IMR-90 (cell line): ENCODE measurements around the gene CCDC88A. TPM values are rescaled to one million over a fixed set of nuclear protein-coding genes. Genes with fewer than 3 reads are reported as not detected.

ENCODE experiments used
- ATAC-seq: fragments of 200-7000 bp; cut with Tn5 transposase; 2 replicates; pipeline ENCODE4 v1.9.1; 2020; ENCODE audit warnings: low read depth, mild to moderate bottlenecking, moderate library complexity
- BruUV-seq: library from RNA; stranded (reverse); fragments of 400-500 nt; replicated peaks from 2 replicates; lab custom pipeline; 2021; lab: Mats Ljungman, UMichigan
- CTCF ChIA-PET: fragments of 300-600 bp; formaldehyde crosslinking; extraction: SDS; loops from one replicate; lab custom pipeline; 2021; ENCODE audit warnings: antibody characterized with exemption; lab: Yijun Ruan, JAX
- POLR2A ChIA-PET: fragments of 300-600 bp; sonication (Branson Sonifier 250); formaldehyde crosslinking; loops from one replicate; lab custom pipeline; 2022; ENCODE audit warnings: antibody characterized with exemption; ENCODE audit not compliant: unreplicated experiment; lab: Charles Lee
- DNase-seq: peaks from one replicate; pipeline ENCODE4 v3.0.0; 2013
- H2AFZ ChIP-seq: replicated peaks from 2 replicates; pipeline ENCODE3; 2013; ENCODE audit warnings: low read length, mild to moderate bottlenecking; ENCODE audit not compliant: poor library complexity
- H2AK5ac ChIP-seq: 2 replicates; pipeline ENCODE4 v1.6.1; 2013; ENCODE audit warnings: low read depth, low read length, inconsistent platforms
- H2AK9ac ChIP-seq: replicated peaks from 2 replicates; pipeline ENCODE3; 2013; ENCODE audit warnings: mild to moderate bottlenecking, low read depth, low read length, moderate library complexity; ENCODE audit not compliant: poor library complexity
- H2BK120ac ChIP-seq: 2 replicates; pipeline ENCODE4 v1.6.1; 2013; ENCODE audit warnings: low read depth, low read length, inconsistent platforms
- H2BK15ac ChIP-seq: 3 replicates; pipeline ENCODE4 v1.6.1; 2013; ENCODE audit warnings: low read depth, low read length, inconsistent platforms
- H2BK20ac ChIP-seq: 2 replicates; pipeline ENCODE4 v1.6.1; 2013; ENCODE audit warnings: low read depth, mild to moderate bottlenecking, inconsistent platforms, low read length, moderate library complexity
- H2BK5ac ChIP-seq: 2 replicates; pipeline ENCODE4 v1.6.1; 2013; ENCODE audit warnings: mild to moderate bottlenecking, low read depth, low read length, inconsistent platforms; ENCODE audit not compliant: poor library complexity, severe bottlenecking
- H3K14ac ChIP-seq: replicated peaks from 2 replicates; pipeline ENCODE4 v1.6.1; 2013; ENCODE audit warnings: low read depth, low read length, inconsistent platforms
- H3K18ac ChIP-seq: 2 replicates; pipeline ENCODE4 v1.6.1; 2013; ENCODE audit warnings: low read depth, low read length, control low read depth
- H3K23ac ChIP-seq: 2 replicates; pipeline ENCODE4 v1.6.1; 2013; ENCODE audit warnings: low read depth, low read length, inconsistent platforms
- H3K27ac ChIP-seq: 2 replicates; pipeline ENCODE4 v1.5.1; 2013; ENCODE audit warnings: mild to moderate bottlenecking, control low read depth, low read length; ENCODE audit not compliant: insufficient read depth
- H3K27me3 ChIP-seq: 2 replicates; pipeline ENCODE4 v1.6.1; 2013; ENCODE audit warnings: low read length; ENCODE audit not compliant: control insufficient read depth, insufficient read depth
- H3K36me3 ChIP-seq: 2 replicates; pipeline ENCODE4 v1.6.1; 2013; ENCODE audit warnings: low read length, mixed read lengths; ENCODE audit not compliant: control insufficient read depth, insufficient read depth
- H3K4ac ChIP-seq: 2 replicates; pipeline ENCODE4 v1.6.1; 2013; ENCODE audit warnings: low read depth, low read length, inconsistent platforms
- H3K4me1 ChIP-seq: 2 replicates; pipeline ENCODE4 v1.6.1; 2013; ENCODE audit warnings: low read length, mixed read lengths; ENCODE audit not compliant: control insufficient read depth, insufficient read depth
- H3K4me2 ChIP-seq: 2 replicates; pipeline ENCODE4 v1.6.1; 2013; ENCODE audit warnings: low read depth, mild to moderate bottlenecking, control low read depth, low read length, moderate library complexity
- H3K4me3 ChIP-seq: 2 replicates; pipeline ENCODE4 v1.5.1; 2013; ENCODE audit warnings: low read depth, mild to moderate bottlenecking, control low read depth, low read length, moderate library complexity; ENCODE audit not compliant: insufficient read depth
- H3K56ac ChIP-seq: 2 replicates; pipeline ENCODE4 v1.6.1; 2013; ENCODE audit warnings: low read length, inconsistent platforms; ENCODE audit not compliant: insufficient read depth; ENCODE audit errors: extremely low read depth
- H3K79me1 ChIP-seq, 2 experiments: 2 replicates each; pipeline ENCODE4 v1.6.1; 2013; ENCODE audit warnings: low read length in 2 of 2, inconsistent platforms in 1 of 2, low read depth in 1 of 2
- H3K9ac ChIP-seq: 2 replicates; pipeline ENCODE4 v1.6.1; 2013; ENCODE audit warnings: low read depth, low read length, control low read depth
- H3K9me1 ChIP-seq: 2 replicates; pipeline ENCODE4 v1.6.1; 2013; ENCODE audit warnings: low read length, inconsistent platforms; ENCODE audit not compliant: insufficient read depth
- H3K9me3 ChIP-seq: 2 replicates; pipeline ENCODE4 v1.6.1; 2013; ENCODE audit warnings: low read length; ENCODE audit not compliant: control insufficient read depth, insufficient read depth
- H4K20me1 ChIP-seq: 2 replicates; pipeline ENCODE4 v1.6.1; 2013; ENCODE audit warnings: low read length, inconsistent platforms; ENCODE audit not compliant: insufficient read depth
- H4K5ac ChIP-seq: 2 replicates; pipeline ENCODE4 v1.6.1; 2013; ENCODE audit warnings: mild to moderate bottlenecking, low read depth, low read length, control low read depth
- H4K8ac ChIP-seq, 2 experiments: 2 replicates each; pipeline ENCODE4 v1.6.1; 2013; ENCODE audit warnings: low read depth in 2 of 2, low read length in 2 of 2, control low read depth in 1 of 2, inconsistent platforms in 1 of 2
- H4K91ac ChIP-seq: 2 replicates; pipeline ENCODE4 v1.6.1; 2013; ENCODE audit warnings: low read depth, low read length, inconsistent platforms; ENCODE audit not compliant: insufficient read depth
- BHLHE40 ChIP-seq: fragments of 150-350 bp; IDR thresholded peaks from 2 replicates; pipeline ENCODE4 v1.6.1; 2016; ENCODE audit warnings: mild to moderate bottlenecking, low read depth, low read length
- CEBPB ChIP-seq: IDR thresholded peaks from 2 replicates; pipeline ENCODE4 v1.6.1; 2012; ENCODE audit warnings: low read depth, low read length, improper control_type of control experiment
- CHD1 ChIP-seq: IDR thresholded peaks from 2 replicates; pipeline ENCODE4 v1.6.1; 2012; ENCODE audit warnings: low read depth, low read length, improper control_type of control experiment
- CTCF ChIP-seq: conservative IDR thresholded peaks from 2 replicates; pipeline ENCODE4 v1.5.1; 2012; ENCODE audit warnings: mild to moderate bottlenecking, low read depth, low read length, improper control_type of control experiment
- ELK1 ChIP-seq: fragments of 150-350 bp; IDR thresholded peaks from 2 replicates; pipeline ENCODE4 v1.6.1; 2016; ENCODE audit warnings: low read depth, mild to moderate bottlenecking, low read length, moderate library complexity, borderline replicate concordance
- FOS ChIP-seq: fragments of 150-350 bp; IDR thresholded peaks from 2 replicates; pipeline ENCODE4 v1.6.1; 2016; ENCODE audit warnings: low read depth, low read length
- MAFK ChIP-seq: IDR thresholded peaks from 2 replicates; pipeline ENCODE4 v1.6.1; 2012; ENCODE audit warnings: low read depth, low read length, improper control_type of control experiment
- MAZ ChIP-seq: IDR thresholded peaks from 2 replicates; pipeline ENCODE4 v1.6.1; 2012; ENCODE audit warnings: low read depth, mild to moderate bottlenecking, low read length, improper control_type of control experiment, moderate library complexity, borderline replicate concordance
- NFE2L2 ChIP-seq: fragments of 150-350 bp; IDR thresholded peaks from 2 replicates; pipeline ENCODE4 v1.6.1; 2016; ENCODE audit warnings: low read depth, mild to moderate bottlenecking, low read length
- POLR2A ChIP-seq: IDR thresholded peaks from 2 replicates; pipeline ENCODE4 v1.6.1; 2012; ENCODE audit warnings: mild to moderate bottlenecking, low read depth, low read length
- RAD21 ChIP-seq: IDR thresholded peaks from 2 replicates; pipeline ENCODE4 v1.6.1; 2012; ENCODE audit warnings: low read length, improper control_type of control experiment
- RCOR1 ChIP-seq: IDR thresholded peaks from 2 replicates; pipeline ENCODE4 v1.6.1; 2012; ENCODE audit warnings: mild to moderate bottlenecking, low read length, improper control_type of control experiment; ENCODE audit not compliant: insufficient replicate concordance
- RFX5 ChIP-seq: IDR thresholded peaks from 2 replicates; pipeline ENCODE4 v1.8.0; 2012; ENCODE audit warnings: low read depth, mild to moderate bottlenecking, low read length, moderate library complexity
- SMC3 ChIP-seq: fragments of 150-350 bp; IDR thresholded peaks from 2 replicates; pipeline ENCODE4 v1.6.1; 2016; ENCODE audit warnings: low read depth, mild to moderate bottlenecking, antibody characterized with exemption, low read length, moderate library complexity
- USF2 ChIP-seq: fragments of 150-350 bp; IDR thresholded peaks from 2 replicates; pipeline ENCODE4 v1.6.1; 2017; ENCODE audit warnings: mild to moderate bottlenecking, antibody characterized with exemption, low read length, low read depth
- WGBS, 2 experiments: methylation state at CpG; one replicate each; pipeline versions ENCODE4 v1.1.5 to v1.1.7; 2013; ENCODE audit warnings: missing lambda C conversion rate in 2 of 2; ENCODE audit not compliant: insufficient read length in 1 of 2; ENCODE audit errors: extremely low coverage in 2 of 2; 5-methylcytosine and 5-hydroxymethylcytosine counted together
- dilution Hi-C: fragments of 300-500 bp; cut with HindIII; formaldehyde crosslinking; loops from one replicate; pipeline ENCODE4 v1.14.3; 2018; ENCODE audit warnings: low sequenced_read_pairs; ENCODE audit not compliant: unreplicated experiment
- in situ Hi-C: fragments of 300-500 bp; cut with MboI; formaldehyde crosslinking; loops from 3 replicates; pipeline ENCODE4 v1.14.3; 2019; ENCODE audit warnings: low sequenced_read_pairs, inconsistent platforms, mixed read lengths
- intact Hi-C: fragments of 100-400 bp; cut with micrococcal nuclease; formaldehyde crosslinking; loops from 2 replicates; pipeline ENCODE4 v1.10.0; 2022
- polyA plus RNA-seq, 3 experiments: library from polyadenylated mRNA; depleted of rRNA; stranded (reverse); fragments of >200 nt; gene quantifications; 2 replicates each; pipeline ENCODE4 v1.2.3, GENCODE V29; 2012; ENCODE audit warnings: low replicate concordance in 1 of 3
- total RNA-seq: library from RNA; depleted of rRNA; stranded (reverse); fragments of >200 nt; gene quantifications from 2 replicates; pipeline ENCODE4 v1.2.3, GENCODE V29; 2012

CCDC88A gene
- total and polyA plus RNA-seq, 2 of the 4 experiments (the other 2 are of a cell fraction): 15.6 to 63.8 TPM

GRCh38 chr2:55418072-55418471 is 1.6 kb downstream of the CCDC88A start:
- no peak overlapping the region for H4K5ac ChIP-seq
- dilution Hi-C loops (no loop called here), intact Hi-C loops (loop anchor here (5.0 kb wide), 1 partner anchor 56 kb away; no protein-coding TSS in a partner anchor), in situ Hi-C loops (no loop called here)
- H3K4me3 ChIP-seq: peak overlapping the region; percentile 82
- no peak overlapping the region for H2BK15ac ChIP-seq
- no peak overlapping the region for H2BK20ac ChIP-seq
- H3K14ac ChIP-seq: no peak overlapping the region
- H3K9ac ChIP-seq: 0 out of 2 replicates have a peak overlapping the region, but pooled peaks have one; percentile 51
- ChIA-PET CTCF (no interaction called here), POLR2A (no interaction called here)
- DNase-seq (no peak), ATAC-seq (no peak)
- no peak overlapping the region for H3K4ac ChIP-seq
- no peak overlapping the region for H2AFZ ChIP-seq
- no peaks in the 10 kb centered on the region for H3K27me3 ChIP-seq
- no peak overlapping the region for H3K18ac ChIP-seq
- no peak overlapping the region for H2AK9ac ChIP-seq
- H4K8ac ChIP-seq: no peak overlapping the region; a peak in 1 of 4 replicates
- no peak overlapping the region for H3K27ac ChIP-seq
- peaks cover 7 to 36% of the 10 kb centered on the region in 2 experiments for H3K79me1 ChIP-seq
- TF ChIP-seq USF2: no peak
- no peak for TF ChIP-seq CHD1
- TF ChIP-seq RAD21: no peak
- no peak for TF ChIP-seq RFX5
- TF ChIP-seq CTCF: no peak
- TF ChIP-seq FOS: no peak
- TF ChIP-seq SMC3: no peak
- no peak for TF ChIP-seq MAZ
- TF ChIP-seq ELK1: no peak
- no peak for TF ChIP-seq CEBPB
- no peak for TF ChIP-seq MAFK
- no peak for TF ChIP-seq RCOR1
- no peak for TF ChIP-seq BHLHE40
- TF ChIP-seq POLR2A: no peak
- TF ChIP-seq NFE2L2: no peak
- H3K4me2 ChIP-seq: peak overlapping the region; percentile 81
- no peaks in the 10 kb centered on the region for H3K9me3 ChIP-seq
- no peak overlapping the region for H2BK120ac ChIP-seq
- peaks cover 2% of the 10 kb centered on the region; the same call in 1 of the 2 replicates for H3K4me1 ChIP-seq
- no peak overlapping the region for H3K23ac ChIP-seq
- peak overlapping the region; percentile 10 for H2BK5ac ChIP-seq
- no peaks in the 10 kb centered on the region for H4K20me1 ChIP-seq
- 0 out of 2 replicates have a peak, but pooled peaks cover 3% of the 10 kb centered on the region for H3K36me3 ChIP-seq
- WGBS, 2 experiments: no CpG with 5 or more reads among the region's 2 CpGs
- H3K56ac ChIP-seq: no peak overlapping the region
- no peak overlapping the region for H2AK5ac ChIP-seq
- H4K91ac ChIP-seq: no peak overlapping the region
- no TSS peak for BruUV-seq
- 0 out of 2 replicates have a peak, but pooled peaks cover 5% of the 10 kb centered on the region for H3K9me1 ChIP-seq
